ENCODE data around the gene FILIP1L.

- TF ChIP-seq TAF1 (IDR thresholded peaks at IDR 0.05; ENCODE audit: borderline replicate concordance, insufficient read depth, low read length) (no peak), REST (IDR thresholded peaks at IDR 0.05; ENCODE audit: insufficient read depth in 1 of 2, low read depth in 2 of 2, low read length in 2 of 2) (no peak), POLR2AphosphoS5 (IDR thresholded peaks at IDR 0.05; ENCODE audit: low read depth, low read length) (no peak), SIN3A (IDR thresholded peaks at IDR 0.05; ENCODE audit: borderline replicate concordance, insufficient read depth, low read length) (no peak)
Measured at GRCh38 chr3:100110162-100110561, 4.1 kb downstream of the FILIP1L start.
